OCI-LY7 (cell line): ENCODE measurements around the gene CES5A. TPM values are rescaled to one million over a fixed set of nuclear protein-coding genes. Genes with fewer than 3 reads are reported as not detected.
"Not testable (repeated sequence)": the region's sequence is repeated elsewhere in the genome, so short reads cannot be mapped to it uniquely, and the experiment has no call there.

Source experiments
- BruUV-seq: library from RNA; stranded (reverse); fragments of 400-500 nt; replicated peaks from 2 replicates; lab custom pipeline; 2021; lab: Mats Ljungman, UMichigan
- CTCF ChIA-PET: fragments of 300-600 bp; sonication (Branson Sonifier 250); formaldehyde crosslinking; loops from one replicate; lab custom pipeline; 2022; ENCODE audit warnings: antibody characterized with exemption; ENCODE audit not compliant: unreplicated experiment; lab: Charles Lee
- POLR2A ChIA-PET: fragments of 300-600 bp; sonication (Branson Sonifier 250); formaldehyde crosslinking; loops from one replicate; lab custom pipeline; 2022; ENCODE audit warnings: antibody characterized with exemption; lab: Charles Lee
- DNase-seq: peaks from one replicate; pipeline ENCODE4 v3.0.0-alpha.2; 2015; ENCODE audit warnings: low spot score
- H2AFZ ChIP-seq: fragments of 200-600 bp; sonication (generic), shearing (Covaris generic); 2 replicates; pipeline ENCODE4 v1.6.1; 2014; ENCODE audit warnings: mild to moderate bottlenecking, antibody characterized with exemption, low read length, moderate library complexity
- H3K27ac ChIP-seq: fragments of 200-600 bp; sonication (generic); 2 replicates; pipeline ENCODE4 v1.5.1; 2014; ENCODE audit warnings: mixed run types, low read depth, mild to moderate bottlenecking, moderate library complexity, low read length, inconsistent platforms; ENCODE audit not compliant: poor library complexity, severe bottlenecking
- H3K36me3 ChIP-seq: fragments of 200-600 bp; sonication (generic); 2 replicates; pipeline ENCODE4 v1.6.1; 2014; ENCODE audit warnings: mild to moderate bottlenecking, antibody characterized with exemption, low read length, moderate library complexity, mixed read lengths; ENCODE audit not compliant: insufficient read depth
- H3K4me1 ChIP-seq: fragments of 200-600 bp; sonication (generic); 2 replicates; pipeline ENCODE4 v1.5.1; 2014; ENCODE audit warnings: mild to moderate bottlenecking, low read length; ENCODE audit not compliant: insufficient read depth, poor library complexity, severe bottlenecking
- H3K4me2 ChIP-seq: fragments of 200-600 bp; sonication (generic); 2 replicates; pipeline ENCODE4 v1.6.1; 2014; ENCODE audit warnings: mild to moderate bottlenecking, low read length
- H3K4me3 ChIP-seq: fragments of 200-600 bp; sonication (generic); 2 replicates; pipeline ENCODE4 v1.5.1; 2014; ENCODE audit warnings: mild to moderate bottlenecking, low read depth, low read length; ENCODE audit not compliant: poor library complexity, severe bottlenecking
- H3K79me2 ChIP-seq: fragments of 200-600 bp; sonication (generic); 2 replicates; pipeline ENCODE4 v1.6.1; 2016; ENCODE audit warnings: low read depth, mild to moderate bottlenecking, low read length, moderate library complexity, mixed read lengths; ENCODE audit not compliant: insufficient read depth
- H3K9me2 ChIP-seq: fragments of 200-600 bp; sonication (generic); 2 replicates; pipeline ENCODE4 v1.6.1; 2016; ENCODE audit warnings: mild to moderate bottlenecking, low read length, mixed read lengths; ENCODE audit not compliant: insufficient read depth
- H3K9me3 ChIP-seq: fragments of 200-600 bp; sonication (generic); 2 replicates; pipeline ENCODE4 v1.6.1; 2014; ENCODE audit warnings: mild to moderate bottlenecking, mixed run types, low read length, mixed read lengths
- H4K20me1 ChIP-seq: fragments of 200-600 bp; sonication (generic); 2 replicates; pipeline ENCODE4 v1.6.1; 2014; ENCODE audit warnings: mild to moderate bottlenecking, antibody characterized with exemption, low read length, moderate library complexity, mixed read lengths; ENCODE audit not compliant: insufficient read depth
- EZH2phosphoT487 ChIP-seq: fragments of 200-600 bp; sonication (generic); IDR thresholded peaks from 2 replicates; pipeline ENCODE4 v1.6.1; 2018; ENCODE audit warnings: low read depth, borderline replicate concordance, mild to moderate bottlenecking, mixed run types, antibody characterized with exemption, low read length, moderate library complexity, mixed read lengths
- intact Hi-C: fragments of 100-400 bp; cut with micrococcal nuclease; formaldehyde crosslinking; loops from one replicate; pipeline ENCODE4 v1.10.0; 2022; ENCODE audit not compliant: unreplicated experiment
- total RNA-seq, 2 experiments: library from RNA; depleted of rRNA in 1 of 2; stranded (reverse); fragments of >200 nt in 1 of 2; shearing (Covaris generic) in 1 of 2; gene quantifications; 2 replicates each; pipeline ENCODE4 v1.2.3, GENCODE V29; 2014 to 2022
- TF ChIP-seq, protein P1 (sequence below): fragments of 200-600 bp; sonication (generic); conservative IDR thresholded peaks from 2 replicates; pipeline ENCODE4 v1.5.1; 2014; ENCODE audit warnings: mild to moderate bottlenecking, antibody characterized with exemption, low read length, moderate library complexity, mixed read lengths

Gene CES5A
- total RNA-seq, 2 experiments from 2014 or later: not detected

DNA sequence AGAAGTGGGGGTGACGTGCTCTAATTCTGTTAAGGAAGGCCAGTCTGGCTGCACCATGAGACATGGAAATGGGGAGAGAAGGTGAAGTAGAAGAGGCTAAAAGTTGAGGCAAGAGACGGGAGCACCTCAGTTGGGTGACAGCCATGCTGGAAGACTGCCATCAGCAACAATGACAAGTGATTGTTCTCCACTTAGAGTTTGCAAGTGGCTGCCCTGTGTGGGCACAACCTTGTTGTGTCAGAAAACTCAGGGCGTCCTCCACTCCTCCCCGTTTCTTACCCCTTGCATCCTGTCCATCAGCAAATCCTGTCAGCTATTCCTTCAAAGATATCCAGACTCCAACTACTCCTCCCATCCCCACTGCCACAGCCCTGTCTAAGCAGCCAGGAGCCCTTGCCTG is 59.9 kb downstream of the CES5A start:
- Histone ChIP-seq H3K9me2 (no peaks in the 10 kb centered on the region), H3K9me3 (no peaks in the 10 kb centered on the region), H3K4me1 (no peaks in the 10 kb centered on the region), H3K4me2 (no peak overlapping the region), H3K27ac (no peak overlapping the region), H4K20me1 (no peaks in the 10 kb centered on the region), H3K36me3 (no peaks in the 10 kb centered on the region), H3K79me2 (no peaks in the 10 kb centered on the region), H2AFZ (no peak overlapping the region), H3K4me3 (no peak overlapping the region)
- CTCF ChIA-PET: no interaction called here
- BruUV-seq: no TSS peak
- DNase-seq: no peak
- POLR2A ChIA-PET: no interaction called here
- TF ChIP-seq, protein P1, sequence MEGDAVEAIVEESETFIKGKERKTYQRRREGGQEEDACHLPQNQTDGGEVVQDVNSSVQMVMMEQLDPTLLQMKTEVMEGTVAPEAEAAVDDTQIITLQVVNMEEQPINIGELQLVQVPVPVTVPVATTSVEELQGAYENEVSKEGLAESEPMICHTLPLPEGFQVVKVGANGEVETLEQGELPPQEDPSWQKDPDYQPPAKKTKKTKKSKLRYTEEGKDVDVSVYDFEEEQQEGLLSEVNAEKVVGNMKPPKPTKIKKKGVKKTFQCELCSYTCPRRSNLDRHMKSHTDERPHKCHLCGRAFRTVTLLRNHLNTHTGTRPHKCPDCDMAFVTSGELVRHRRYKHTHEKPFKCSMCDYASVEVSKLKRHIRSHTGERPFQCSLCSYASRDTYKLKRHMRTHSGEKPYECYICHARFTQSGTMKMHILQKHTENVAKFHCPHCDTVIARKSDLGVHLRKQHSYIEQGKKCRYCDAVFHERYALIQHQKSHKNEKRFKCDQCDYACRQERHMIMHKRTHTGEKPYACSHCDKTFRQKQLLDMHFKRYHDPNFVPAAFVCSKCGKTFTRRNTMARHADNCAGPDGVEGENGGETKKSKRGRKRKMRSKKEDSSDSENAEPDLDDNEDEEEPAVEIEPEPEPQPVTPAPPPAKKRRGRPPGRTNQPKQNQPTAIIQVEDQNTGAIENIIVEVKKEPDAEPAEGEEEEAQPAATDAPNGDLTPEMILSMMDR: no peak
- no peak for TF ChIP-seq EZH2phosphoT487
- intact Hi-C loops: no loop called here

DNA sequence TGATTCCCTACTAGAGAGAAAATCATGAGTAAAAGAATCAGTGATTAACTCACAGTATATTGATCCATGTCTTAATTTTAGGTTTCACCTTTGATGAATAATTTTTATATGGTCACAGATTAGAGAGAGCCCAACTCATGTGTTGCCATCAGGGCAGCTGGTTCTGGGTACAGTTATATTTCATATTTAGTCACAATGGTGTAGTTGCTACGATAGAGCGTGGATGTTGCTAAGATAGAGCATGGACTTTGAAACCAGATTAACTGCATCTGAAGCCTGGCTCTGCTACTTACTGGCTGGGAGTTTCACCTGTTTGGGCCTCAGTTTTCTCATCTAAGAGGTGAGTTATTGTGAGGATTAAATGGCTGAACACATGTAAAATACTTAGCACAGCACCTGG is 61.0 kb downstream of the CES5A start:
- H3K4me1 ChIP-seq, CTCF ChIA-PET, H4K20me1 ChIP-seq, H3K79me2 ChIP-seq, H3K9me3 ChIP-seq, BruUV-seq, intact Hi-C loops, POLR2A ChIA-PET, H3K36me3 ChIP-seq, H3K27ac ChIP-seq, H3K4me2 ChIP-seq, H2AFZ ChIP-seq, DNase-seq, H3K4me3 ChIP-seq, H3K9me2 ChIP-seq: not testable (repeated sequence)

- H3K4me1 ChIP-seq, H3K36me3 ChIP-seq, DNase-seq, POLR2A ChIA-PET, BruUV-seq, H3K79me2 ChIP-seq, H3K4me2 ChIP-seq, H3K9me2 ChIP-seq, CTCF ChIA-PET, H4K20me1 ChIP-seq, H2AFZ ChIP-seq, intact Hi-C loops, H3K27ac ChIP-seq, H3K9me3 ChIP-seq, H3K4me3 ChIP-seq: not testable (repeated sequence)
These were observed 61.4 kb downstream of the CES5A start for GRCh38 chr16:55813730-55814129.

DNA sequence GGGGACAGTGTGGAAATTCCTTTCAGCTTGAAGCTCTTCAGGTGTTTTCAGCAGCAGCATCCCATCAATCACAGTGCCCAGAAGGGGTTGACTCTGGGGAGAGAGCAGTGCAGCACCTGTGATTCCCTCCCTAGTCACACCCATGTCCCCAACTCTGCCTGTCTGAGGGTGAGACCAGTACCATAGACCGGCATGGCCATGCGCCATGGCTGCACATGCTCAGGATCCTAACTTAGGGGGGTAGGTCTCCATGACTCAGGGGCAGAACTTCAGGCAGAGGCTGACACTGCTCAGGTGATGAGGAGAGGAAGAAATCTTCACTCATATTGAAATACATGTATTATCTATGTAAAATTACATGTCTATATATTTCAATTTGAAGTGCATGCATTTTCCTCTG is 62.2 kb downstream of the CES5A start:
- TF ChIP-seq EZH2phosphoT487: no peak
- TF ChIP-seq, protein P1: no peak
- ChIA-PET CTCF (no interaction called here), POLR2A (no interaction called here)
- no peaks in the 10 kb centered on the region for H3K9me3 ChIP-seq
- no peaks in the 10 kb centered on the region for H3K4me1 ChIP-seq
- H3K79me2 ChIP-seq: no peaks in the 10 kb centered on the region
- H3K27ac ChIP-seq: no peak overlapping the region
- no peaks in the 10 kb centered on the region for H3K9me2 ChIP-seq
- no peak for DNase-seq
- no peak overlapping the region for H2AFZ ChIP-seq
- no TSS peak for BruUV-seq
- H3K36me3 ChIP-seq: no peaks in the 10 kb centered on the region
- H3K4me2 ChIP-seq: no peak overlapping the region
- intact Hi-C loops: no loop called here
- no peak overlapping the region for H3K4me3 ChIP-seq
- no peaks in the 10 kb centered on the region for H4K20me1 ChIP-seq
